Measurements from ENCODE around the gene CX3CR1.
"Not testable (repeated sequence)": the region's sequence is repeated elsewhere in the genome, so short reads cannot be mapped to it uniquely, and the experiment has no call there.

CX3CR1 gene

GRCh38 chr3:39279745-39280517 is at the start of gene CX3CR1:
Gene CX3CR1, minus strand, starts transcription at chr3:39280036. Its CDS starts 13,527 bp downstream, at chr3:39266509.
- no peak for DNase-seq

GRCh38 chr3:39329493-39329892 is 49.7 kb upstream of the CX3CR1 start, which contains the start of gene CCR8:
Gene CCR8, plus strand, starts transcription at chr3:39329709. Its CDS starts 2,623 bp downstream, at chr3:39332332.
- DNase-seq, result no peak

GRCh38 chr3:39327746-39328349 is 48.0 kb upstream of the CX3CR1 start:
- no peak for DNase-seq

GRCh38 chr3:39327053-39327745 is 47.4 kb upstream of the CX3CR1 start:
- DNase-seq, result no peak

GRCh38 chr3:39325236-39325635 is 45.4 kb upstream of the CX3CR1 start:
- no peak for DNase-seq

GRCh38 chr3:39323494-39323893 is 43.7 kb upstream of the CX3CR1 start:
- DNase-seq, result no peak

GRCh38 chr3:39322936-39323335 is 43.1 kb upstream of the CX3CR1 start:
- DNase-seq, result no peak

GRCh38 chr3:39322209-39322715 is 42.4 kb upstream of the CX3CR1 start:
- not testable (repeated sequence) for DNase-seq

- DNase-seq, result not testable (repeated sequence)
These were observed 41.7 kb upstream of the CX3CR1 start for GRCh38 chr3:39321574-39321983.

- no peak for DNase-seq
These were observed 39.4 kb upstream of the CX3CR1 start for GRCh38 chr3:39319249-39319648.

GRCh38 chr3:39318301-39318700 is 38.5 kb upstream of the CX3CR1 start:
- DNase-seq, result no peak

- DNase-seq, result no peak
These were observed 37.8 kb upstream of the CX3CR1 start for GRCh38 chr3:39317571-39318169.

- no peak for DNase-seq
These were observed 35.6 kb upstream of the CX3CR1 start for GRCh38 chr3:39315420-39315819.

- no peak for DNase-seq
These were observed 33.5 kb upstream of the CX3CR1 start for GRCh38 chr3:39313289-39313688.

- no peak for DNase-seq
These were observed 22.3 kb upstream of the CX3CR1 start for GRCh38 chr3:39302178-39302577.

- no peak for DNase-seq
These were observed 19.4 kb upstream of the CX3CR1 start for GRCh38 chr3:39299279-39299678.

- no peak for DNase-seq
These were observed 16.6 kb upstream of the CX3CR1 start for GRCh38 chr3:39296197-39297077.

- DNase-seq, result no peak
These were observed 15.4 kb upstream of the CX3CR1 start for GRCh38 chr3:39295184-39295775.

GRCh38 chr3:39294446-39295183 is 14.8 kb upstream of the CX3CR1 start:
- no peak for DNase-seq

- DNase-seq, result no peak
These were observed 13.1 kb upstream of the CX3CR1 start for GRCh38 chr3:39292961-39293360.

- no peak for DNase-seq
These were observed 12.1 kb upstream of the CX3CR1 start for GRCh38 chr3:39291903-39292329.

Data from NCI-H1417 treated with DMSO at 0.1 percent for 48 hours (cell line).